Measurements from ENCODE around the gene NMRK1. TPM values are rescaled to one million over a fixed set of nuclear protein-coding genes. Genes with fewer than 3 reads are reported as not detected.

Gene NMRK1
- total and polyA plus RNA-seq, 2 of the 13 experiments (the other 11 are each of a cell fraction or from before 2014, with no cell fraction given), result 9.1 to 12.9 TPM

DNA sequence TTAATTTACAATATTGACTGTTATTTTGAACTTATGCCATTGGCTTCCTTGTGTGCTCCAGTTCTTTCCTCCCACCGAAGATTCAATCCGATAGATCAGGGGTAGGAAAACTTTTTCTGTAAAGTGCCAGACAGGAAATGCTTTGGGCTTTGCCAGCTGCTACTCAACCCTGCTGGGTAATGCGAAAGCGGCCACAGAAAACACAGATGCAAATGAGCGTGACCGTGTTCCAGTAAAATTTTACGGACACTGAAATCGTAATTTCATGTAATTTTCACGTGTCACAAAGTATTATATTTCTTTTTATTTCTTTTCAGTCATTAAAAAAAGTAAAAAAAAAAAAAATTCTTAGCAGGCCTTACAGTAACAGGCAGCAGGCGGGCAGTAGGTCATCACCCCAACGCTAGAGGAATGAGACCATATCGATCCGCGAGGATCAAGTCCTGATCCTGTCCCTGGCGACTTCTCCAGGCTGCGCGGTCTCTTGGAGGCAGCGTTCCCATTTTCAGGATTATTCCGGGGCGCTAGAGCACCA is 599 bp downstream of the NMRK1 start (continued):
- TF ChIP-seq, protein P1, sequence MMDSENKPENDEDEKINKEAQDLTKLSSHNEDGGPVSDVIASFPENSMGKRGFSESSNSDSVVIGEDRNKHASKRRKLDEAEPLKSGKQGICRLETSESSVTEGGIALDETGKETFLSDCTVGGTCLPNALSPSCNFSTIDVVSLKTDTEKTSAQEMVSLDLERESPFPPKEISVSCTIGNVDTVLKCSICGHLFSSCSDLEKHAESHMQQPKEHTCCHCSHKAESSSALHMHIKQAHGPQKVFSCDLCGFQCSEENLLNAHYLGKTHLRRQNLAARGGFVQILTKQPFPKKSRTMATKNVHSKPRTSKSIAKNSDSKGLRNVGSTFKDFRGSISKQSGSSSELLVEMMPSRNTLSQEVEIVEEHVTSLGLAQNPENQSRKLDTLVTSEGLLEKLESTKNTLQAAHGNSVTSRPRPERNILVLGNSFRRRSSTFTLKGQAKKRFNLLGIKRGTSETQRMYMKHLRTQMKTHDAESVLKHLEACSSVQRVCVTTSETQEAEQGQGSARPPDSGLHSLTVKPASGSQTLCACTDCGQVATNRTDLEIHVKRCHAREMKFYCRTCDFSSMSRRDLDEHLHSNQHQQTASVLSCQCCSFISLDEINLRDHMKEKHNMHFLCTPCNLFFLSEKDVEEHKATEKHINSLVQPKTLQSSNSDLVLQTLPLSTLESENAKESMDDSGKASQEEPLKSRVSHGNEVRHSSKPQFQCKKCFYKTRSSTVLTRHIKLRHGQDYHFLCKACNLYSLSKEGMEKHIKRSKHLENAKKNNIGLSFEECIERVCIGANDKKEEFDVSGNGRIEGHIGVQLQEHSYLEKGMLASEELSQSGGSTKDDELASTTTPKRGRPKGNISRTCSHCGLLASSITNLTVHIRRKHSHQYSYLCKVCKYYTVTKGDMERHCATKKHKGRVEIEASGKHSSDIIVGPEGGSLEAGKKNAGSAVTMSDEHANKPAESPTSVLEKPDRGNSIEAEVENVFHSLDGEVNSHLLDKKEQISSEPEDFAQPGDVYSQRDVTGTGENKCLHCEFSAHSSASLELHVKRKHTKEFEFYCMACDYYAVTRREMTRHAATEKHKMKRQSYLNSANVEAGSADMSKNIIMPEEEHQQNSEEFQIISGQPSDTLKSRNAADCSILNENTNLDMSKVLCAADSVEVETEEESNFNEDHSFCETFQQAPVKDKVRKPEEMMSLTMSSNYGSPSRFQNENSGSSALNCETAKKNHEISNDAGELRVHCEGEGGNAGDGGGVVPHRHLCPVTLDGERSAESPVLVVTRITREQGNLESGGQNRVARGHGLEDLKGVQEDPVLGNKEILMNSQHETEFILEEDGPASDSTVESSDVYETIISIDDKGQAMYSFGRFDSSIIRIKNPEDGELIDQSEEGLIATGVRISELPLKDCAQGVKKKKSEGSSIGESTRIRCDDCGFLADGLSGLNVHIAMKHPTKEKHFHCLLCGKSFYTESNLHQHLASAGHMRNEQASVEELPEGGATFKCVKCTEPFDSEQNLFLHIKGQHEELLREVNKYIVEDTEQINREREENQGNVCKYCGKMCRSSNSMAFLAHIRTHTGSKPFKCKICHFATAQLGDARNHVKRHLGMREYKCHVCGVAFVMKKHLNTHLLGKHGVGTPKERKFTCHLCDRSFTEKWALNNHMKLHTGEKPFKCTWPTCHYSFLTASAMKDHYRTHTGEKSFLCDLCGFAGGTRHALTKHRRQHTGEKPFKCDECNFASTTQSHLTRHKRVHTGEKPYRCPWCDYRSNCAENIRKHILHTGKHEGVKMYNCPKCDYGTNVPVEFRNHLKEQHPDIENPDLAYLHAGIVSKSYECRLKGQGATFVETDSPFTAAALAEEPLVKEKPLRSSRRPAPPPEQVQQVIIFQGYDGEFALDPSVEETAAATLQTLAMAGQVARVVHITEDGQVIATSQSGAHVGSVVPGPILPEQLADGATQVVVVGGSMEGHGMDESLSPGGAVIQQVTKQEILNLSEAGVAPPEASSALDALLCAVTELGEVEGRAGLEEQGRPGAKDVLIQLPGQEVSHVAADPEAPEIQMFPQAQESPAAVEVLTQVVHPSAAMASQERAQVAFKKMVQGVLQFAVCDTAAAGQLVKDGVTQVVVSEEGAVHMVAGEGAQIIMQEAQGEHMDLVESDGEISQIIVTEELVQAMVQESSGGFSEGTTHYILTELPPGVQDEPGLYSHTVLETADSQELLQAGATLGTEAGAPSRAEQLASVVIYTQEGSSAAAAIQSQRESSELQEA (CRISPR knock-in tag; IDR thresholded peaks at IDR 0.05; ENCODE audit: not compliant biosample characterization), result no peak
- TF ChIP-seq TOPORS (CRISPR knock-in tag; IDR thresholded peaks at IDR 0.05), result no peak
- no peak for TF ChIP-seq LCORL (IDR thresholded peaks at IDR 0.05)
- TF ChIP-seq LCORL (CRISPR knock-in tag; IDR thresholded peaks at IDR 0.05), result peak; percentile 2; the same call in 1 of the 2 replicates
- TF ChIP-seq GTF3A (CRISPR knock-in tag; conservative IDR thresholded peaks at IDR 0.05), result no peak
- 0 out of 2 replicates have a peak, but pooled peaks have one; percentile 28 for TF ChIP-seq TBX2 (CRISPR knock-in tag; IDR thresholded peaks at IDR 0.05; ENCODE audit: borderline replicate concordance)
- no peak for TF ChIP-seq SIX4 (CRISPR knock-in tag; IDR thresholded peaks at IDR 0.05)
- TF ChIP-seq ZSCAN25 (CRISPR knock-in tag; IDR thresholded peaks at IDR 0.05), result no peak
- TF ChIP-seq HMG20B (CRISPR knock-in tag; conservative IDR thresholded peaks at IDR 0.05), result no peak
- TF ChIP-seq ZSCAN9 (CRISPR knock-in tag; IDR thresholded peaks at IDR 0.05; ENCODE audit: borderline replicate concordance), result no peak
- TF ChIP-seq ZNF616 (CRISPR knock-in tag; IDR thresholded peaks at IDR 0.05; ENCODE audit: low read depth), result no peak
- no peak for TF ChIP-seq ARNT (IDR thresholded peaks at IDR 0.05)
- no peak for TF ChIP-seq HNRNPH1 (optimal IDR thresholded peaks at IDR 0.05; ENCODE audit: low read depth, low read length)
- TF ChIP-seq IRX3 (CRISPR knock-in tag; IDR thresholded peaks at IDR 0.05; ENCODE audit: borderline replicate concordance, low read depth), result no peak
- no peak; the same call in 1 of the 2 replicates for TF ChIP-seq MED1 (CRISPR knock-in tag; IDR thresholded peaks at IDR 0.05)
- no peak for TF ChIP-seq ZNF550 (CRISPR knock-in tag; IDR thresholded peaks at IDR 0.05; ENCODE audit: borderline replicate concordance)
- no peak; the same call in 1 of the 2 replicates for TF ChIP-seq KDM5A (IDR thresholded peaks at IDR 0.05; ENCODE audit: borderline replicate concordance, low read length)
- TF ChIP-seq KAT8 (CRISPR knock-in tag; IDR thresholded peaks at IDR 0.05), result peak; percentile 50; the same call in 1 of the 2 replicates
- TF ChIP-seq, protein P2, sequence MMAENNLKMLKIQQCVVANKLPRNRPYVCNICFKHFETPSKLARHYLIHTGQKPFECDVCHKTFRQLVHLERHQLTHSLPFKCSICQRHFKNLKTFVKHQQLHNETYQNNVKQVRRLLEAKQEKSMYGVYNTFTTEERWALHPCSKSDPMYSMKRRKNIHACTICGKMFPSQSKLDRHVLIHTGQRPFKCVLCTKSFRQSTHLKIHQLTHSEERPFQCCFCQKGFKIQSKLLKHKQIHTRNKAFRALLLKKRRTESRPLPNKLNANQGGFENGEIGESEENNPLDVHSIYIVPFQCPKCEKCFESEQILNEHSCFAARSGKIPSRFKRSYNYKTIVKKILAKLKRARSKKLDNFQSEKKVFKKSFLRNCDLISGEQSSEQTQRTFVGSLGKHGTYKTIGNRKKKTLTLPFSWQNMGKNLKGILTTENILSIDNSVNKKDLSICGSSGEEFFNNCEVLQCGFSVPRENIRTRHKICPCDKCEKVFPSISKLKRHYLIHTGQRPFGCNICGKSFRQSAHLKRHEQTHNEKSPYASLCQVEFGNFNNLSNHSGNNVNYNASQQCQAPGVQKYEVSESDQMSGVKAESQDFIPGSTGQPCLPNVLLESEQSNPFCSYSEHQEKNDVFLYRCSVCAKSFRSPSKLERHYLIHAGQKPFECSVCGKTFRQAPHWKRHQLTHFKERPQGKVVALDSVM (CRISPR knock-in tag; IDR thresholded peaks at IDR 0.05), result no peak
- TF ChIP-seq ZKSCAN1 (IDR thresholded peaks at IDR 0.05; ENCODE audit: low read length), result peak; percentile 27; the same call in 1 of the 2 replicates
- peak; percentile 73; the same call in 1 of the 2 replicates for TF ChIP-seq ZNF264 (CRISPR knock-in tag; IDR thresholded peaks at IDR 0.05)
- TF ChIP-seq FLYWCH1 (CRISPR knock-in tag; IDR thresholded peaks at IDR 0.05), result no peak
- peak; percentile 44; the same call in 1 of the 2 replicates for TF ChIP-seq CBX5 (CRISPR knock-in tag; IDR thresholded peaks at IDR 0.05; ENCODE audit: borderline replicate concordance)

All from HepG2 (cell line).